H1 (cell line): ENCODE measurements around the gene NME9. TPM values are rescaled to one million over a fixed set of nuclear protein-coding genes. Genes with fewer than 3 reads are reported as not detected.

Source experiments
- CHD7 ChIP-seq: fragments of 300-600 bp; sonication (generic); IDR thresholded peaks from 2 replicates; pipeline ENCODE4 v1.7.1; 2012; ENCODE audit warnings: low read length, moderate library complexity, mild to moderate bottlenecking, inconsistent platforms; ENCODE audit not compliant: insufficient replicate concordance
- polyA plus RNA-seq, 7 experiments: library from polyadenylated mRNA; depleted of rRNA in 3 of 7; stranded (reverse) in 5 of 7; unstranded in 2 of 7; fragments of >200 nt in 5 of 7; fragments of 200-250 nt in 2 of 7; gene quantifications; 1 replicate in 5 of 7; 2 replicates in 1 of 7; 4 replicates in 1 of 7; pipeline versions ENCODE4 v1.2.1 to v1.2.3, GENCODE V29; 2011 to 2013; ENCODE audit warnings: missing spikeins in 2 of 7, mixed read lengths in 2 of 7
- total RNA-seq: library from RNA; stranded (reverse); fragmentation: NEBNext Ultra II Directional; extraction: Animal tissue kit (Norgen Biotek cat#: 25700); gene quantifications from 2 replicates; pipeline ENCODE4 v1.2.1, GENCODE V29; 2021

The NME9 gene
- total and polyA plus RNA-seq, 2 of the 8 experiments (the other 6 are each of a cell fraction or from before 2014, with no cell fraction given): 0.11 TPM; not detected in 1

GRCh38 chr3:138308783-138309182 lies 20.9 kb downstream of the NME9 start (continued):
- TF ChIP-seq CHD7: no peak
- TF ChIP-seq, all 59 proteins: peak for 0
